OCI-LY7 (cell line): Measurements from ENCODE around the gene ABCC11.

Experiments
- EZH2phosphoT487 ChIP-seq: fragments of 200-600 bp; sonication (generic); IDR thresholded peaks from 2 replicates; pipeline ENCODE4 v1.6.1; 2018; ENCODE audit warnings: low read depth, borderline replicate concordance, mild to moderate bottlenecking, mixed run types, antibody characterized with exemption, low read length, moderate library complexity, mixed read lengths
- TF ChIP-seq, protein P1 (sequence below): fragments of 200-600 bp; sonication (generic); conservative IDR thresholded peaks from 2 replicates; pipeline ENCODE4 v1.5.1; 2014; ENCODE audit warnings: mild to moderate bottlenecking, antibody characterized with exemption, low read length, moderate library complexity, mixed read lengths

DNA sequence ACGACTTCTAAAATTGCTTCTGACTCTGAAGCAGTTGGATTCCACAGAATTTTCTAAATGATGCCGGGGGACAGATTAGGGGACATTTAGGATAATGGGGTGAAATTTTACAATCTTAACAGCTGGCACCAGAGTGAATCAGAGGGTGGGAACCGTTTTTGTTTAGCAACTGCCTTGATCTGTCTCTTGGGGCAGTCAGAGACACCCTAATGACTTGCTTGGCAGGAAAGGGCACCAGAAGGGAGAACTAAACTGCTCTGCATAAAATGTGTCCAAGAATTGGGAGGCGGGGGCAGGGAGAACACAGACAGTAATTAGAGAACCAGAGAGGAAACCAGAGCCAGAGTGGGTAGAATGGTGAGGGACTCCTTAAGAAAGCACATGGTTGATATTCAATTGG lies 85.4 kb downstream of the ABCC11 start:
- TF ChIP-seq, protein P1, sequence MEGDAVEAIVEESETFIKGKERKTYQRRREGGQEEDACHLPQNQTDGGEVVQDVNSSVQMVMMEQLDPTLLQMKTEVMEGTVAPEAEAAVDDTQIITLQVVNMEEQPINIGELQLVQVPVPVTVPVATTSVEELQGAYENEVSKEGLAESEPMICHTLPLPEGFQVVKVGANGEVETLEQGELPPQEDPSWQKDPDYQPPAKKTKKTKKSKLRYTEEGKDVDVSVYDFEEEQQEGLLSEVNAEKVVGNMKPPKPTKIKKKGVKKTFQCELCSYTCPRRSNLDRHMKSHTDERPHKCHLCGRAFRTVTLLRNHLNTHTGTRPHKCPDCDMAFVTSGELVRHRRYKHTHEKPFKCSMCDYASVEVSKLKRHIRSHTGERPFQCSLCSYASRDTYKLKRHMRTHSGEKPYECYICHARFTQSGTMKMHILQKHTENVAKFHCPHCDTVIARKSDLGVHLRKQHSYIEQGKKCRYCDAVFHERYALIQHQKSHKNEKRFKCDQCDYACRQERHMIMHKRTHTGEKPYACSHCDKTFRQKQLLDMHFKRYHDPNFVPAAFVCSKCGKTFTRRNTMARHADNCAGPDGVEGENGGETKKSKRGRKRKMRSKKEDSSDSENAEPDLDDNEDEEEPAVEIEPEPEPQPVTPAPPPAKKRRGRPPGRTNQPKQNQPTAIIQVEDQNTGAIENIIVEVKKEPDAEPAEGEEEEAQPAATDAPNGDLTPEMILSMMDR, result no peak
- no peak for TF ChIP-seq EZH2phosphoT487
